ENCODE measurements around the gene FCER1A. TPM values are rescaled to one million over a fixed set of nuclear protein-coding genes. Genes with fewer than 3 reads are reported as not detected.

FCER1A gene
- total RNA-seq, 2 donors from 2014 or later = not detected

DNA sequence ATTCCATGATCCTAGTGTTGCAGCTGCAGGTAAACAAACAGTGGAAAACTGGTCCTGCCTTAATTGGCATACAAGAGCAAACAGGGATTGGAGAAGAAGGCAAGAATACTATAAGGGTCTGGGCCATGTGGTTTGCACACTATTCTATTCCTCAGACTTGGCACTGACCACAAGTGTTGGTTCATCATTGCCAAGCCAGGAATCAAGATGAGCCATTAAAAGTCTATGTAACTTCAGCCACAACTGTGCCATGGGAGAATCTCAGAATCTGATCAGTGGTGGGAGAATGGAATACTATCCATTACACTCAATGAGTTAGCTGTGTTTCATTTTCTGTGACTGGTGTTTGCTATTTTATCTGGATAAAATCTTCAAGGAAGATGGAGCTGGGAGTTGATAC is 26.2 kb upstream of the FCER1A start:
- no peak overlapping the region for H3K27ac ChIP-seq
- H3K9me3 ChIP-seq = no peaks in the 10 kb centered on the region
- ATAC-seq = no peak
- no peaks in the 10 kb centered on the region for H3K27me3 ChIP-seq
- no peaks in the 10 kb centered on the region for H3K4me1 ChIP-seq
- no peaks in the 10 kb centered on the region for H3K36me3 ChIP-seq (replicated peaks in 1 of 2; ENCODE audit: insufficient read depth in 1 of 2, low read depth in 2 of 2)
- no peak for DNase-seq
- intact Hi-C loops (cut with DNase I) = no loop called here
- H3K4me3 ChIP-seq = no peak overlapping the region
- TF ChIP-seq, protein P1, sequence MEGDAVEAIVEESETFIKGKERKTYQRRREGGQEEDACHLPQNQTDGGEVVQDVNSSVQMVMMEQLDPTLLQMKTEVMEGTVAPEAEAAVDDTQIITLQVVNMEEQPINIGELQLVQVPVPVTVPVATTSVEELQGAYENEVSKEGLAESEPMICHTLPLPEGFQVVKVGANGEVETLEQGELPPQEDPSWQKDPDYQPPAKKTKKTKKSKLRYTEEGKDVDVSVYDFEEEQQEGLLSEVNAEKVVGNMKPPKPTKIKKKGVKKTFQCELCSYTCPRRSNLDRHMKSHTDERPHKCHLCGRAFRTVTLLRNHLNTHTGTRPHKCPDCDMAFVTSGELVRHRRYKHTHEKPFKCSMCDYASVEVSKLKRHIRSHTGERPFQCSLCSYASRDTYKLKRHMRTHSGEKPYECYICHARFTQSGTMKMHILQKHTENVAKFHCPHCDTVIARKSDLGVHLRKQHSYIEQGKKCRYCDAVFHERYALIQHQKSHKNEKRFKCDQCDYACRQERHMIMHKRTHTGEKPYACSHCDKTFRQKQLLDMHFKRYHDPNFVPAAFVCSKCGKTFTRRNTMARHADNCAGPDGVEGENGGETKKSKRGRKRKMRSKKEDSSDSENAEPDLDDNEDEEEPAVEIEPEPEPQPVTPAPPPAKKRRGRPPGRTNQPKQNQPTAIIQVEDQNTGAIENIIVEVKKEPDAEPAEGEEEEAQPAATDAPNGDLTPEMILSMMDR (IDR thresholded peaks at IDR 0.05) = no peak
- no peak for TF ChIP-seq POLR2A (IDR thresholded peaks at IDR 0.05)

DNA sequence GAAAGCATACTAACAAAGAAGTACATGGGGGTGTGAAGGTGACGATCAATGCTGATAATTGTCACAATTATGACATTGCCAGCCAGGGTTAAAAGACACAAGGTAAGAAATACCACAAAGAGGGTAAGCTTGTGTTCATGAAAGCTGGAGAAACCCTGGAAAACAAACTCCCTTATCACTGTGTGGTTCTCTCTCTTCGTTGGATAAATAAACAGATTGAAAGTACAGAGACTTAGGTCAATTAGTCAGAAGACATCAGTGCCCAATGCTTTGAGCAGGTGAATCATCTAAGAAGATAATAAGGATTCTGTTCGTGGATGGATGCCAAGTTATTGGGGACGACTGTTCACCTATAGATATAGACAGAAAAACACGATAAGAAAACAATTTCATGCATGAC is 22.4 kb upstream of the FCER1A start:
- H3K27ac ChIP-seq = no peak overlapping the region
- H3K4me1 ChIP-seq = no peaks in the 10 kb centered on the region
- intact Hi-C loops (cut with DNase I) = no loop called here
- H3K27me3 ChIP-seq = no peaks in the 10 kb centered on the region
- ATAC-seq = no peak
- TF ChIP-seq POLR2A (IDR thresholded peaks at IDR 0.05) = no peak
- TF ChIP-seq, protein P1 (IDR thresholded peaks at IDR 0.05) = no peak
- H3K9me3 ChIP-seq = no peaks in the 10 kb centered on the region
- no peaks in the 10 kb centered on the region for H3K36me3 ChIP-seq (replicated peaks in 1 of 2; ENCODE audit: insufficient read depth in 1 of 2, low read depth in 2 of 2)
- no peak overlapping the region for H3K4me3 ChIP-seq
- WGBS, 2 donors = 20 to 30% methylated on average over 5 of the region's 5 CpGs
- DNase-seq = no peak

DNA sequence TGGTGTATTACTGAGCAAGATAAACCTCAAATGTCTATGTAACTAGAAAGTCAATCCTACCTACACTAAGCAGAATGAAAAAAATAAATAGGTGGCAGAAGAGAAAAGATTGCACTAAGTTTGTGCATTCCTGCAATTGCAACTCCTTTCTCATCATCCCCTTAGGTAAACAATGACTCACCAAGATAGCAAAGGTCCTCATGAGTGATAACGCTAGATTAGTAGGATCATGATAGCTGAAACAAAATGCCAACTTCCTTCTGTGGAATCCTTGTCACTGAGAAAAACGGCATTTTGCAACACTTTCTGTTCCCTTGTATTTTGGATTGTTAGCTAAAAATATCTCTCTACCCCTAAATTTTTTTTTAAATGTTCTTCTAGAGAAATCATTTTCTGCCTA is 20.0 kb upstream of the FCER1A start:
- TF ChIP-seq, protein P1 (IDR thresholded peaks at IDR 0.05) = no peak
- no peak for TF ChIP-seq POLR2A (IDR thresholded peaks at IDR 0.05)
- WGBS, 2 donors = 3 to 11% methylated on average over 2 of the region's 2 CpGs

DNA sequence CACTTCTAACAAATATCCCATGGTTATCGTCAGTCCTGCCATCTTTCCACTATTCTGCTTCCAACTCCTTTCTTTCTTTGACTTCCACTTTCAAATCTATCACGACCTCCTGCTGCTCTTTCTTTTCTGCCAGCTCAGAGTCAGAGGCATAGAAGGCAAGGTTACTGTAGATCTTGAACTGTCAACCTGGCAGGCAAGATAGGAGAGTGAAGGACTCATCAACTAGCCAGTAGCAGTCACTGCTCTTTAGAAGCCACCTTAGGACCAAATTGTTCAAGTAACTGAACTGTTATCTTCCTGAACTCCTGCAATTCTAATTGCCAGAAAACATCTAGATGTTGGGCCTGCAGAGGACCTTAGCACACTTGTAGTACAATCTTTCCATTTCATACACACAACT is 13.1 kb upstream of the FCER1A start:
- intact Hi-C loops (cut with DNase I) = no loop called here
- WGBS, 2 donors = 40 to 45% methylated on average over 2 of the region's 2 CpGs
- Histone ChIP-seq H3K4me1 (no peaks in the 10 kb centered on the region), H3K27ac (no peak overlapping the region), H3K4me3 (no peak overlapping the region), H3K27me3 (no peaks in the 10 kb centered on the region), H3K9me3 (no peaks in the 10 kb centered on the region), H3K36me3 (replicated peaks in 1 of 2; ENCODE audit: insufficient read depth in 1 of 2, low read depth in 2 of 2) (no peaks in the 10 kb centered on the region)
- DNase-seq (no peak), ATAC-seq (no peak)
- TF ChIP-seq, protein P1 (IDR thresholded peaks at IDR 0.05) = no peak
- TF ChIP-seq POLR2A (IDR thresholded peaks at IDR 0.05) = no peak

More for the DNA sequence above, 20.0 kb upstream of the FCER1A start:
- intact Hi-C loops (cut with DNase I) = no loop called here
- Histone ChIP-seq H3K27me3 (no peaks in the 10 kb centered on the region), H3K36me3 (replicated peaks in 1 of 2; ENCODE audit: insufficient read depth in 1 of 2, low read depth in 2 of 2) (no peaks in the 10 kb centered on the region), H3K27ac (no peak overlapping the region), H3K9me3 (no peaks in the 10 kb centered on the region), H3K4me3 (no peak overlapping the region), H3K4me1 (no peaks in the 10 kb centered on the region)
- DNase-seq = no peak
- no peak for ATAC-seq

DNA sequence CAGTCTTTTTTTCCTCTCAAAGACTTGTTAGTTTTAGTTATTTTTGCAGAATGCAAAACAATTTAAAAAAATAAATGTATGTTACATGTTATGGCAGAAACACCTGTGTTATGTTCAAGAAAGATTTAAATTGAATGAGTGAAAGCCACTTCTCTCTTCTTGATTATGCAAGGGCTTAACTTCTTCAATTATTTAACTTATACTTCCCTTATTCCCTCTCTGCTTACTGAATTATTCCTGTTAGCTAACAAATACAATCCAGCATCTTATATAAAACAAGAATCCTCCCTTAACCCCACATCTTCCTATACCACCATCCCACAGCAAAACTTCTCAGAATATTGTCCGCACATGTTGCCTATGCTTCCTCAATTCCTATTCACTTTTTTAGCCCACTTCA is 10.7 kb upstream of the FCER1A start:
- Histone ChIP-seq H3K36me3 (replicated peaks in 1 of 2; ENCODE audit: insufficient read depth in 1 of 2, low read depth in 2 of 2) (no peaks in the 10 kb centered on the region), H3K9me3 (no peaks in the 10 kb centered on the region), H3K4me3 (no peak overlapping the region), H3K27me3 (no peaks in the 10 kb centered on the region), H3K4me1 (no peaks in the 10 kb centered on the region), H3K27ac (no peak overlapping the region)
- TF ChIP-seq POLR2A (IDR thresholded peaks at IDR 0.05) = no peak
- TF ChIP-seq, protein P1 (IDR thresholded peaks at IDR 0.05) = no peak
- WGBS, 2 donors = 76 to 88% methylated on average over 1 of the region's 1 CpG
- DNase-seq = no peak
- intact Hi-C loops (cut with DNase I) = no loop called here
- no peak for ATAC-seq
